HG03196 (cell line): ENCODE data around the gene KCNIP3.
"Not testable (repeated sequence)": the region's sequence is repeated elsewhere in the genome, so short reads cannot be mapped to it uniquely, and the experiment has no call there.

Source experiments
- ATAC-seq: cut with Tn5 transposase; IDR thresholded peaks from one replicate; pipeline ENCODE4 v1.9.1; 2021; ENCODE audit not compliant: unreplicated experiment

Gene KCNIP3

DNA sequence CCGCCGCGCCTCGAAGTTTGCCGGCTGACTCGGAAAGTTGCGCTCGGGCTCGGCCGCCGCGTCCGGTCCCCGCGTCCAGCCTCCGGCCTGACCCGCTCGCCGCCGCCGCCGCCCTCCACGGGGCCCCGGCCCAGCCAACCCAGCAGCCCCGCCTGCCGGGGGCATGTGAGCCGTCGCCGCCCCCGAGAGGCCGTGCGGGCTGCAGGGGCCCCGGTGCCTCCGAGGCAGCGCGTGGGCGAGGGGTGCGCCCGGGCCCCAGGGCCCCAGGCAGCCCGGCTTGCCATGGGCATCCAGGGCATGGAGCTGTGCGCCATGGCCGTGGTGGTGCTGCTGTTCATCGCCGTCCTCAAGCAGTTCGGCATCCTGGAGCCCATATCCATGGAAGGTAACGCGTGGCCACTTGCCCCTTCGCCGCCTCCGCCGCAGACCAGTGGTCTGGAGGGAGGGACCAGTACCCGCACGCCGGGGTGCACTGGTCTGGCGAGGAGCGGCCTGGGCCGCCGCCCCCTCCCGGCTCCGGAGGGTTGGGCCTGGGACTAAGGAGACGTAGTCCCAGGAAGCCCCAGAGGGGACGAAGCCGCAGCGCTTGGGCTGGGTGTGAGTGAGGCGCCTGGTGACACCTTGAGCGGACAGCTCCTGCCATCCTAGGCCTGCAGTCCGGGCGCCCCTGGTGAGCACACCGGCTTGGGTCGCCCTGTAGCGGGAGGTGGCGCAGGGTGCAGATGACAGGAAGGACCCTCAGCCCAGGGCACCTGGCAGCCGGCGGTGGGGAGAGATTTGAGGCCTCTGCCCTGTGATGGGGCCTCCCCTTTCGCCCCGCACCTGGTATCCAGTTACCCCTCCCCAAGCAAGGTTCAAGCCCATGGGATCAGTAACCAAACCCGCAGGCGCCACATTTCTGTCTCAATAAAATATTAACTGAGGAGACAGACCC is 49.9 kb downstream of the KCNIP3 start:
- ATAC-seq, result no peak

DNA sequence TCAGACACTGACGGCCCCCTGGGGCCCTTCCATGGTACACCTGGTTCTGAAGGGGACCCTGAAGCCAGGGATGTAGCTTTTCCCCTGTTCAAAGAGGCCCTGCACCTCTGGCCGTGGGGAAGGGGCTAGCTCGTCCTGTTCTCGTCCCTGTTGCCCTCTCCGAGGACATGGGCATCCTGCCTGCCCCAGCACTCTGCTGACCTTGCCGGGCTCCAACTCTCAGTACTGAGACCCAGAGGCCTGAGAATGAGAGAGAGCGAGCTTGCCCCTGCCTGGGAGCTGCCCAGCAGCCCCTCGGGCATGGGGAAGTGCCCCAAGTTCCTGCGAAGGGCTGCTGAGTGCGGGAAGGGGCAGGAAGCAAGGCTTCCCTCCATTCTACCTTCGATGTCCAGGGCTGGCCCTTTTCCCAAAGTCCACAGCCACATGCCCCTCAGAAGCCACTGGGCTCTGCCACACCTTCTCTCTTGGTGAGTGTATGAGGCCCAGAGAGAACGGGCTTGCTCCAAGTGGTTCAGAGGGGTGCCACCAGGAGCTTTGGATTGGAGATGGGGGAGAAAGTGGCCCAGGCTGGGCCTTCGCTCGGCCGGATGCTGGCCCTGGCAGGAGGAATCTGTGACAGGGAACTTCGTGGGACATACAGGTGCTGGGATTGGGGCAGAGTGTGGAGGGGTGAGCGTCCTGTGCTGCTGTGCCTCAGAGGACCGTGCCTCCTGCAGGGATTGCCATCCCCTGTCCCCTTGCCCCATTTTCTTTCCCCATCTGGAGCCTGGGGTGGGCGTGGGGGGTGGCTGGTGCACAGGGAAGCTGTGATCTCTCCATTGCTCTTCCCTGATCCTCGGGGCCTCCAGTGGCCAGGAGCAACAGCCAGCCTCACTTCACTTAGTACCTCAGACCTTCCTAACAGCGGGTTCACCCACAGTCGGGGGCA is 50.8 kb downstream of the KCNIP3 start:
- ATAC-seq, result no peak

DNA sequence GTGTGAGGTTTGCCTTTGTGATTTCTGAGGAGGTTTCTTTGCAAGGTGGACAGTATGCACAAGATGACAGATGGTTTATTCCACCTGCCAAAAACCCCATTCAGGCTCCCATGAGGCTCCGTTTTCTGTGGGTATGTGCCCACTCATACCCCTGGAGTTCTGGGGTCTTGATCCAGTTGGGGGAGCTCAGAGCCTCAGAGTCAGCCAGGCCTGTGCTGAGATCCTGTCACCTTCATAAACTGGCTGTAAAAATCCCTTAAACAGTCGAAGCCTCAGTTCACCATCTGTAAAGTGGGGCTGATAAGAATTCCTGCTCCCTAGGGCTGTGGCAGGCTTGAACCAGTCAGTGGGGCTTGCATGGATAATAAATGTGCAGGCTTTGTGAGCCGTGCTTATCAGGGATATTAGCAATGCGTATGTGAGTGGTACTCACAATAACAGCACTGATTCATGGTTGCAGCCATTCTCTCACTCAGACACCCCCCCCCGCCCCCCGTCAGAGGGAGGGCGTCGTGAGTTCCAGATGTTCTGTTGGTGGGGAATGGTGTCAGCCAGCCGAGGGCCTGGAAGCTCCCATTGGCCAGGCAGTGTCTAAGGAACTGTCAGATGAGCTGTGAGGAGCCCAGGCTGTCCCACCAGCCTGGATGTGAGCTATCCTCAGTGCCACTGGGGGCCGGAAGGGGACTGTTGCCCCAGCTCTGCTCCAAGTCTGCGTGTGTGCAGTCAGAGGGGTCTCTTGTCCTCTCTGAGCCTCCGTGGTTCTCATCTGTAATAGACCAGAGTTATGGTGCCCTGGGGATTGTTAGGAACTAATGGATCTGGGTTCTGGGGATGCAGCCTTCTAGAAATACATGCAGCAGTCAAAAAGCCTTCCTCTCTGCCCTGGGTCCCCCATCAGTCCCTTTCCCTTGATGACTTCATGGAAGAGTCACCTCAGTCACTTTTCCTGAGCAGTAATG is 51.7 kb downstream of the KCNIP3 start:
- ATAC-seq, result no peak

DNA sequence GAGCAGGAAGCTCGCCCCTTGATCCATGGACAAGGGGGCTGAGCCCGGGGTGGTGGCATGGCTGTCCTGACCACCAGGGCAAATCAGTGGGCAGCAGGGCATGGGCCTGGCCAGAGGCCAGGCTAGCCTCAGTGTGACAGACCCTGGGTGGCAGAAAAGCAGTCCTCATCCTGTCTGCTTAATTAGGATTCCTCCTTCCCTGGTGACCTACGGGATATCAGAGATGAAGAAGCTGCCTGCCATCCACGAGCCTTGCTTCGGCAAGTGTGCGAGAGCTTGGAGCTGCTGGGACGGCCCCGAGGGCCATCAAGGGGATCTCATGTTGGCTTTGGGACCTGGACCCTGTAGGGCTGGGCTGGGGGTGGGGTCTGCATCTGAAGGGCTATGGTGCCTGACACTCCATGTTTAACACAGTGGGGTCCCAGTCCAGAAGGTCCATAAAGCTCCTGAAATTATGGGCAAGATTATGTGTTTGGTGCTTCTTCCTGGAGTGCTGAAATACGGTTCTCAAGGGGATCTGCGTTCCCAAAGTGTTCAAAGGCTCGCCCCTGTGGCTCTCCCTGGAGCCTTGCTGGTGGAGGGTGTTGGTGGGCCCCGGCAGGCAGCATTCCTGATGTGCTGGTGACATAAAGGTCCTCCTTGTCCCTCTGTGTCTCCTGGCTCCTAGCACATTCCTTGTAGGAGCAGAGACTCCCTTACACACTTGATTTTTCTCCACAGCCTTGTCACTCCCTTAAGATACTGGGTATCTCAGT is 52.6 kb downstream of the KCNIP3 start:
- no peak for ATAC-seq

DNA sequence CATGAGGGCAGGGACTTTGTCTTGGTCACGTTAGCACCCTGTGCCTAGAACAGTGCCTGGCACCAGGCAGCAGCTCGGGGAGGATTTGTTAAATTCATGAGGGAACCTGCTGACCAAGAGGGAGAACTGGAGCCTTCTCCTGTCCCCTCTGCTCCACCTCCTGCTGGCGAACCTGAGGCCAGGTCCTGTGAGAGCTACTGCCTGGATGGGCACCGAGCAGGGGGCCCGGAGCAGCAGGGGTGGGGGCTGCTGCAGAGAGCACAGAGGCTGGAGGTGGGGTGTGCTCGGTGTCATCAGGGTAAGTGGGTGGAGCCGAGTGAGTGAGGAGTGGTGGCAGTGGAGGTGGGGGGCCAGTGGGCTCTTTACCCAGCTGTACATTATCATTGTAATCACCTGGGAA is 53.2 kb downstream of the KCNIP3 start:
- ATAC-seq, result no peak

DNA sequence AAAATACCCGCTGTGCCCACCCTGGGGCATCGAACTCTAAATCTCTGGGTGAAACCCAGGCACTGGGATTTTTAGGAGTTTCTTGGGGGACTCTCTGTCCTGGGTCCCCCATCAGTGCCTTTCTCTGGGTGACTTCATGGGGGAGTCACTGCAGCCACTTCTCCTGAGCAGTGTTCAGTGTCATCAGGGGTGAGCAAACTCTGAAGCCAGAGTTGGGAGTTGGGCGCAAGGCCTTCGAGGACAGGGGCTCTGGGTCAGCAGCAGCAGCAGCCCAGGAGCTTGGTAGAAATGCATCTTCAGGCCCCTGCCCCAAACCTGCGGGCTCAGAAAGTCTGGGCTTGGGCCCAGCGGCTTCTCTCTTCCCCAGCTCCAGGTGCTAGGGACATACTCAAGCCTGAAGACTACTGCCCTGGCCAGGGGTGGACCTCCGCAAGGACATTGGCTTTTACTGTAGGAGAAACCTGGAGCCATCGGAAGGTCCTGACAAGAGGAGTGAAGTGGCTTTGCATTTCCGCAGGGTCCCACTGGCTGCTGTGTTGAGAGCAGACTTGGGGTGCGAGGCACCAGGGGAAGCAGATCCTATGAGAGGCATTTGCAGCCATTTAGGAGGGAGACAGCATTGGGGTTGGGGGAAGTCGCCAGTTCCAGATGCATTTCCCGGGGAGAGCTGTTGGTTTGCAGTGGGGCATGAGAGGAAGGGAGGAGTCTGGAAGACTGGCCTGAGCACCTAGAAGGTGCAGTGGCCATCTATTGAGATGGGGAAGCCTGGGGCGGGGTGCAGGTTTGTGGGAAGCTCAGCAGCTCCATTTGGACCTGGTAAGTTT is 53.8 kb downstream of the KCNIP3 start:
- no peak for ATAC-seq

DNA sequence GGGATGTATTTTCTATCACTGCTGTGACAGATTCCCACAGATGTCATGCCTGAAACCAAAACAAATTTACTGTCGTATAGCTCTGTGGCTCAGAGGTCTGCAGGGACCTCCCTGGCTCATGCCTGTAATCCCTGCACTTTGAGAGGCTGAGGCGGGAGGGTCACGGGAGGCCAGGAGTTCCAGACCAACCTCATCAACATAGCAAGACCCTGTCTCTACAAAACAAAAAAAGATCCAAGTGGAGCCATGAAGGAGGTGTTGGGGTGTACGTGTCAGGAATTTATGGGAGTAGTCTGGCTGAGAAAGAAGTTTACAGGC is 54.4 kb downstream of the KCNIP3 start:
- no peak for ATAC-seq

DNA sequence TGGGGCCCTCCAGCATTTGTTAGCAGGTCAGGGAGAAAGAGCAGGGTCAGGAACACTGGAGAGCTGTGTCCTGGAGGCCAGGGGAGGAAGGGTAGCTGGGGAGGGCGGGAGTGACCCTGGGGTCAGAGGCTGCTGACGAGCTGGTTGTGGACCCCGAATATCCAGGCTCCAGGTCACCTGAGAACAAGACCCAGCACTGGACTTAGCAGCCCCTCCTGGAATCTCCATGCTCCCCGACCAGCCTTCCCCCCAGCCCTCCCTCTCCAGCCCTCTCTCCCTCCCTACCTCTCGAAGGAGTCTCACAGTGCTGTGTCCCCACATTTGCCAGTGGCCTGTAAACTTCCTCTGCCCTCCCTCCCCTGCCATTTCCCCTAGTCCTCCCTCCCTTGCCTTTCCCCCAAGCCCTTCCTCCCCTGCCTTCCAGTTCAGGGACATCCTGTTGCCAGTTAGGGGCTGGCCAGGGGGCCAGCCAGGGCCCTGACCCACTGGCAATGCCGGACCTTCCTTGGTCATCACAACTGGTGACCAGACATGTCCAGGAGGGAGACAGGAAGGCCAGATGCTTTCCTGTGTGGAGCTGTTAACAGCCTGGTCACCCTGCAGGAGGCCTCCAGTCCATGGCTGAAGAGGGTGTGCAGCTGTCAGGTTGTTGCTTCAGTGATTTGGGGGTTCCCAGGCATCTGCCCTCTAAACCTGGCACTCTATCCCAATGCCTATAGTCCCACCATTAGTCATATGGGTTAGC is 55.3 kb downstream of the KCNIP3 start:
- no peak for ATAC-seq

DNA sequence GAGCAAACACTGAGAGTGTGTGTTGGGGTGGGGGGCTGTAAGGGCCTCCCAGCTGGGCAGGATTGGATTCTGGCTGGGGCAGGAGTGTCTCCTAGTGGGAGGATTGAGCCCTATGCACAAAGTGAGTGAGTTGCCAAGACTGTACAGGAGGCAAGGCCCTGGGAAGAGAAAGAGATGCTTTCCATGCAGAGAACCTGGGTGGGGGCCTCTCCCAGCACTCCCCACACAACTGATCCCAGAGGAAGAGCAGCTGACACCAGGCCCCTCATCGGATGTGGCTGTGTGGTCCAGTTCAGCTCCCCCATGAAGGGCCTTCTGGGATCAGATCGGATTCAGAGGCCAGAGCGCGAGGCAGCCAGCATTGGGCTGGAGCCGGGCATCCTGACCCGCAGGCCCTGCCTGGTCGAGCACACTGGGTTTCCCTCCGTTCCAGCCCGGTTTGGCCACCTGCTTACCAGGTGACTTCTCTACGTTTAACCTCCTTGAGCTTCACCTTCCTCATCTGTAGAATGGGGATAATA is 56.0 kb downstream of the KCNIP3 start:
- no peak for ATAC-seq

DNA sequence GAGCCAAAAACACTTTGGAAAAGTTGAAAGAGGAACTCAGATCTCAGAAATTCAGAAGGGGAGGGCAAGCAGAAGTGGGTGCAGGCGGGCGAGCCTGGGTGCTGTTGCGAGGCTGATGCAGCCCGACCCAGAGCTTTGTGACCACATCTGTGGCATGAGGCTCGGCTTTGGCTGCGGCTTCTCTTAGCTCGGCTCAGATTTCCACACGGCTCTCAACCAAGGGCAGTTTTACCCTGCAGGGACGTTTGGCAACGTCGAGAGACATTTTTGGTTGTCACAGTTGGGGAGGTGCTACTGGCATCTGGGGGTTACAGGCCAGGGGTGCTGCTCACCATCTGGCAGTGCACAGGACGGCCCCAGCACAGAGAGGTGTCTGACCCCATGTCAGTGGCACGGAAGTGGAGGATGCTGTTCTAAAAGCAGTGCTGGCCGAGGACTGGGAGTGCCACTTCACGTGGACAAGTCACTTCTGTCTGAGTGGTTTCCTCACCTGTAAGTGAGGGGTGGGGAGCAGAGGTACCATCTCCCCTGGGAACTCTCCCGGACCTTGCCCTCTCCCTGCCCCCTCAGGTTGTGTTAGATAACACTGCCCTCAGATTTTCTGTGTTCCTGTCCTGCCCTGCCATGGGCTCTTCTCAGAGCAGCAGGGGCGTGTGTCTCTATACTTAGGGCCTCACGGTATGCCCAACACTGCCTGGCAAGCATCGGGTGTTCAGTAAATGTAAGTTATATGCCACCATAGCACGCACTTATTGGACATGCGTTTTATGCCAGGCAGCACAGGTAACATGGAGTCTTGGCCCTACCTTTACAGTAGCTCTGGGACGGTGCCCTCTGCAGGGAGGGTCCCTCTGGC is 56.7 kb downstream of the KCNIP3 start:
- no peak for ATAC-seq

DNA sequence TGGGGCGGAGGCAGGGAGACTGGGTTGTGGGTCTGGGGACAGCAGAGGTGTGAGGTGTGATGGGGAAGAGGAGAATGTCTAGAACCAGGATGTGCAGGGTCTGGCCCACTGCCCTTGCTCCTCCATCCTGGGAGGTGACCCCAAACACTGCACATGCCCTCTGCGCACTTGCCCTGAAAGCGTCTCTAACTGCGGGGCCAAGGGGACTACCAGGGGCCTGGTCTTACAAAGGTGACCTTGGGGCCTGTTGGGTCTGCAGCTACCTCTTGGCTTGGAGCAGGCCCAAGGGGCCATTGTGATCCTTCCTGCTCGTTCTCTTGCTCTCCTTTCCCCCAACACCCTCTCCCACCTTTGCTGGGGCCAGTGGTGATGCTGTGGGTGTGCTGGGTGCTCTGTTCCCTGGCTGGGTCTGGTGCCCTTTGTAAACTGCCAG is 57.3 kb downstream of the KCNIP3 start:
- ATAC-seq, result no peak

DNA sequence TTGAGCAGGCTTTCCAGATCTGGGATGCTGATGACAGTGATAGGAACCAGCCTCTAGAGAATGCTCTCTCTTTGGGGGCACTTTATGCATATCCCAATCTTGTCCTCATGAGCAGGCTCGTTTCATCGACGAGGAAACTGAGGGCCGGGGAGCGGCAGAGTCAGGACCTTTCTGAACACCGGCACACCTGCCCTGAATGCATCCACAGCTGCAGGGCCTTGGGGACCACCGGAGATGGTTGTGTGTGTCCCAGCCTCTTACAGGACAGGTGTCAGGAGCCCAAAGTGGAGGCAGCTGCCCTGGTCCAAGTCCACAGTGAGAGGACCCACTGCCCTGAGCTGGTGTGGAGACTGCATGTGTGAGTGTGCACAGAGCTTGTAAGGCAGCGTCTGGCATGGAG is 57.8 kb downstream of the KCNIP3 start:
- no peak for ATAC-seq

DNA sequence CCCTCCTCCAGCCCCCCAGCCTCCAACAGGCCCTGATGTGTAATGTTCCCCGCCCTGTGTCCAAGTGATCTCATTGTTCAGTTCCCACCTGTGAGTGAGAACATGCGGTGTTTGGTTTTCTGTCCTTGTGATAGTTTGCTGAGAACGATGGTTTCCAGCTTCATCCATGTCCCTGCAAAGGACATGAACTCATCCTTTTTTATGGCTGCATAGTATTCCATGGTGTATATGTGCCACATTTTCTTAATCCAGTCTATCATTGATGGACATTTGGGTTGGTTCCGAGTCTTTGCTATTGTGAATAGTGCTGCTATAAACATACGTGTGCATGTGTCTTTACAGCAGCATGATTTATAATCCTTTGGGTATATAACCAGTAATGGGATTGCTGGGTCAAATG is 58.3 kb downstream of the KCNIP3 start:
- ATAC-seq, result not testable (repeated sequence)

DNA sequence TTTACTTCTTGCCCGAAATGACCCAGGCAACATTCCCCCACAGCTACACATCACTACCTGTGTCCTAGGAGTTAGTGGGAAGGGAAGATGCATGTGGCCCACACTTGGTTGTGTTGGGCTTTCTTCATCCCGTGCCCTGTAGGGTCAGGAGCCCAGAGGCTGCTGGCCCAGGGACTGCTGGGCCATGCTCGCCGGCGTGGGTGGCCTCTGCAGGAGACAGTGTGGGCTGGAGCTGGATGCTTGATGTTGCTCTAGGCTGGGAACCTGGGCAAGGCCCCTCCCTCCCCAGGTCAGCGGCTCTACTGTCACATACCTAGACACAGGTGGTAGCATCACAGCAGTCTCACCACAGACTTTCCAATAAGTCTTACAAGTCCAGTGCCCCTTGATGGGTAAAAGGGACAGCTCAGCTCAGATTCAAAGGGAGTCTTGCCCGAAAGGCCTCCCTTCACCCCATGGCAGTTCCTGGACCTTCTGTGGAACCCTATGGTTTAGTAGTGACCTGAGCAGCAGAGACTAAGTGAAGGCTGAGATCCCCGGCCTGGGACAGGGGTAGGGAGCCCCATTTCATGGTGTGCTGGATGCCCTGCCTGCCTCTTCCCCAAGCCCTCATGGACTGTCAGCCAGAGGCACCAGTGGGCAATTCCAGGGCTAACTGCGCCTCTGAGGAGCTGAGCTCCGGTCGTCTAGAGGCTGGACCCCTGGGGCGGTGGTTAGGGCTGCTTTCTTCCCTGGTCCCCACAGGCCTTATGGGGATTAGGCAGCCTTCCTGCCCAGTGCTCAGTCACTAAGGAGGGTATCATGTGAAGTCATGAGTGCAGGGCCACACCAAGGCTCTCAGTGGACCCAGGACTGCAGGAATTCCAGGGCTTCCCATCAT is 59.9 kb downstream of the KCNIP3 start:
- no peak for ATAC-seq

DNA sequence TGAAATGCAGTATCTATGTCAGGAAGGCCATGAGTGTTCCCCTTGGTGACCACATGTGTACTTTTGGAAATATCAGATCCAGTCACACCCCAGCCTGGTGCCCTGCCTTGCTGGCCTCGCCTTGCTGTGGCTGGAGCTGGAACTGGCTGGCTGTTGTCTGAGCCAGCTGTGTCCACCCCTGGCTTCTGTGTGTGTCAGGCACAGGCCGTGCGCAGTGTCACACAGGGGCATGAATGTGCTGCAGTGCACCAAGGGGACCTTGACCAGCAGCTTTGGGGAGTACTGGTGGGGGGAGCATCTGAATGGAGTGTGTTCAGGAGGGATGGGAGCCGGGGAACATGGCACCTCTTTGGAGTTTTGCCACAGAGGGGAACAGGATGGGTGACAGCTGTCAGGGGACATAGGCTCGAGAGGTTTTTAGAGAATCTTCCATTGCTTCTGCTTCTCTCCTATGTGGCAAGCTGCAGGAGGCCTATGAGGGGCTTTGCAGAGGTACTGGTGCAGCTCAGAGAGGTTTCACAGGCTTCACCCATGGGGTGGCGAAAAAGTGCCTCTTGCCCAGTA is 60.7 kb downstream of the KCNIP3 start:
- no peak for ATAC-seq

DNA sequence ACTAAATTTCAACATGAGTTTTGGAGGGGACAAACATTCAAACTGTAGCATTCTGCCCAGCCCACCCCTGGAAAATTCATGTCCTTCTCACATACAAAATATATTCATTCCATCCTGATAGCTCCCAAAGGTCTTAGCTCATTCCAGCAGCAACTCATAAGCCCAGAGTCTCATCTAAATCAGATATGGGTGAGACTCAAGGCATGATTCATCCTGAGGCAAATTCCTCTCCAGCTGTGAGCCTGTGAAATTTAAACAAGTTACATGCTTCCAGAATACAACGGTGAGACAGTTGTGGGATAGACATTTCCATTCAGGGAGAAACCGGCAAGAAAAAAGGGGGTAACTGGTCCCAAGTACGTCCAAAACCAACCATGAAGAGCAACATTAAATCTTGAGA is 61.9 kb downstream of the KCNIP3 start:
- ATAC-seq, result no peak
